Duodenal mucosa (tissue), 2 donors: ENCODE measurements around the gene PRRC2B.

ENCODE experiments used
- H3K27ac ChIP-seq: one replicate; pipeline ENCODE4 v1.7.0; 2013; ENCODE audit warnings: low read depth, low read length
- H3K27me3 ChIP-seq, 2 donors: one replicate each; pipeline ENCODE4 v1.7.0; 2013; ENCODE audit warnings: low read length in 2 of 2, control low read depth in 1 of 2; ENCODE audit not compliant: insufficient read depth in 2 of 2, control insufficient read depth in 1 of 2
- H3K36me3 ChIP-seq, 2 donors: one replicate each; pipeline ENCODE4 v1.7.0; 2013; ENCODE audit warnings: low read length in 2 of 2, control low read depth in 1 of 2; ENCODE audit not compliant: insufficient read depth in 2 of 2, control insufficient read depth in 1 of 2
- H3K4me1 ChIP-seq, 2 donors: one replicate each; pipeline ENCODE4 v1.7.0; 2013; ENCODE audit warnings: low read length in 2 of 2, control low read depth in 1 of 2; ENCODE audit not compliant: insufficient read depth in 2 of 2, control insufficient read depth in 1 of 2
- H3K4me3 ChIP-seq, 2 donors: one replicate each; pipeline ENCODE4 v1.7.0; 2013; ENCODE audit warnings: low read length in 2 of 2, low read depth in 1 of 2
- H3K9ac ChIP-seq, 2 donors: one replicate each; pipeline ENCODE4 v1.7.0; 2013; ENCODE audit warnings: low read length in 2 of 2, low read depth in 1 of 2
- H3K9me3 ChIP-seq, 2 donors: one replicate each; pipeline ENCODE4 v1.7.0; 2013; ENCODE audit warnings: low read length in 2 of 2, control low read depth in 1 of 2; ENCODE audit not compliant: control insufficient read depth in 1 of 2

The PRRC2B gene

GRCh38 chr9:131474711-131475110 is 80.8 kb downstream of the PRRC2B start:
- no peak overlapping the region for H3K9ac ChIP-seq
- no peak overlapping the region for H3K4me3 ChIP-seq
- H3K36me3 ChIP-seq, result peaks cover 51 to 92% of the 10 kb centered on the region in 2 donors
- no peaks in the 10 kb centered on the region for H3K27me3 ChIP-seq
- no peak overlapping the region for H3K27ac ChIP-seq
- no peaks in the 10 kb centered on the region for H3K4me1 ChIP-seq
- H3K9me3 ChIP-seq, result no peaks in the 10 kb centered on the region

- Histone ChIP-seq H3K36me3 (peaks cover 55 to 92% of the 10 kb centered on the region in 2 donors), H3K4me3 (no peak overlapping the region), H3K4me1 (no peaks in the 10 kb centered on the region), H3K9ac (no peak overlapping the region), H3K9me3 (no peaks in the 10 kb centered on the region), H3K27ac (no peak overlapping the region), H3K27me3 (no peaks in the 10 kb centered on the region)
These were observed 81.4 kb downstream of the PRRC2B start for GRCh38 chr9:131475111-131475955.

DNA sequence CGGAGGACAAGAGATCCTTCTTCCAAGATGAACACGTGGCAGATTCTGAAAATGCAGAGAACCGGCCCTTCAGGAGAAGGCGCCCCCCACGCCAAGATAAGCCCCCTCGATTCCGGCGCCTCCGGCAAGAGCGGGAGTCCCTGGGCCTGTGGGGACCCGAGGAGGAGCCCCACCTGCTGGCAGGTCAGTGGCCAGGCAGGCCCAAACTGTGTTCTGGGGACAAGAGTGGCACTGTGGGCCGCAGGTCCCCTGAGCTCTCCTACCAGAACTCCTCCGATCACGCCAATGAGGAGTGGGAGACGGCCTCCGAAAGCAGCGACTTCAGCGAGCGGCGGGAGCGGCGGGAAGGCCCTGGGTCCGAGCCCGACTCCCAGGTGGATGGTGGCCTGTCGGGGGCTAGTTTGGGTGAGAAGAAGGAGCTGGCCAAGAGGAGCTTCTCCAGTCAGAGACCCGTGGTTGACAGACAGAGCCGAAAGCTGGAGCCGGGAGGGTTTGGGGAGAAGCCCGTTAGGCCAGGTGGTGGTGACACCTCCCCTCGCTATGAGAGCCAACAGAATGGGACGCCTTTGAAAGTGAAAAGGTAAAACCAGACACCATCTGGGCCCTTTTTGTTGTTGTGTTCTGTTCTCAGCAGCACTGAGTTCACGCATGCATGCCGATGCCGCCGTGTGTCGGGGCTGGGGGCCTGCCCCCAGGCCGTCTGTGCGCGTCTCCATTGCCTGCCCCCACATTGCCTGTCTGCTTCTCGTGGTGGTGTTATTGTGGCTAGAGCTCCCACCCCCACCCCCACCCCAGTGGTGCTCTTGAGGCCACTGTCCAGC is 82.3 kb downstream of the PRRC2B start:
- no peaks in the 10 kb centered on the region for H3K27me3 ChIP-seq
- H3K27ac ChIP-seq, result no peak overlapping the region
- H3K9me3 ChIP-seq, result no peaks in the 10 kb centered on the region
- peaks cover 50 to 89% of the 10 kb centered on the region in 2 donors for H3K36me3 ChIP-seq
- no peaks in the 10 kb centered on the region for H3K4me1 ChIP-seq
- H3K9ac ChIP-seq, result no peak overlapping the region
- no peak overlapping the region for H3K4me3 ChIP-seq

DNA sequence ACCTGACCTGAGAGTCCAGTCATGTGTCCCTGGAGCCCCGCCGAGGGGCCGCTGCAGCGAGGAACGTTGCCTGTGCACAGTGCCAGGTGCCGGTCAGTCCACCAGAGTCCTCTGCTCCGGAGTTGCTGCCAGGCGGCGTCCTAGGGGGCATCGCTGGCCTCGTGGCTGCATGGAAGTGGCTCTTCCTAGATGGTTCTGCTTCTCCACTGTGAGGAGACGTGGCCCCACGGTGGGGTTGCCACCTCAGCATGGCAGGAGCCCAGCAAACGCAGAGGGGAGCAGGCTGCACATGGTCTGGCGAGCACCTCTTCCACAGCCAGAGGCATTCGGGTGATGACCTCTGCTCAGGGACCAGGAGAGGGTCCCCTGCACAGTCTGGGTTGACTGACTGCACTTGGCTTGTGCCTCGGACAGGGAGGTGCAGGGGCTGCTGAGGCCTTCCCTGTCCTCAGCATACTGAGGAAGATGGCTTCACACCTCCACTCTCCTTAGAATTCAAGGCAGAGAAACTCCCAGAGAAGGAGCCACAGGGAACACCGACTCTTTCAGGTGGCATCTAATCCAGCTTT is 83.0 kb downstream of the PRRC2B start:
- Histone ChIP-seq H3K27me3 (no peaks in the 10 kb centered on the region), H3K4me1 (no peaks in the 10 kb centered on the region), H3K9ac (no peak overlapping the region), H3K4me3 (no peak overlapping the region), H3K36me3 (peaks cover 49 to 89% of the 10 kb centered on the region in 2 donors), H3K9me3 (no peaks in the 10 kb centered on the region), H3K27ac (no peak overlapping the region)

DNA sequence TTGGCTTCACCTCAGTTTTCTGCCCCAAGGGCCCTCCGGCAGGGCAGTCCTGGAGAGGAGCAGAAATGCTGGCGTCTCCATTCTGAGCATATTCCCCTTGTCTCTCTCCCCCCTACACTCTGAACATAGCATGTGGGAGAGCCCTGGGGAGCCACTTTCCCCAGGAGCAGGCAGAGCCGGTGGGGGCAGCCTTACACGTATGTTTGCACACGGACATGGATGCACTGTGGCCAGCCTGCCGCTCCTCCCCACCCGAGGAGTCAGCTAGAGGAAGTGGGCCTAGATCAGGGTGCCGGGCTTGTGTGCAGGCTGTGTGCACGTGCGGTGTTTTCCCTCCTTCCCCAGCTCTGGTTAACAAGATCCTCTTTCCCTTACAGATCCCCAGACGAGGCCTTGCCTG is 83.5 kb downstream of the PRRC2B start:
- no peaks in the 10 kb centered on the region for H3K4me1 ChIP-seq
- H3K9me3 ChIP-seq, result no peaks in the 10 kb centered on the region
- no peaks in the 10 kb centered on the region for H3K27me3 ChIP-seq
- H3K27ac ChIP-seq, result no peak overlapping the region
- H3K36me3 ChIP-seq, result peaks cover 53 to 94% of the 10 kb centered on the region in 2 donors
- no peak overlapping the region for H3K4me3 ChIP-seq
- no peak overlapping the region for H3K9ac ChIP-seq

- H3K27ac ChIP-seq, result no peak overlapping the region
These were observed 84.0 kb downstream of the PRRC2B start for GRCh38 chr9:131477816-131478419.

DNA sequence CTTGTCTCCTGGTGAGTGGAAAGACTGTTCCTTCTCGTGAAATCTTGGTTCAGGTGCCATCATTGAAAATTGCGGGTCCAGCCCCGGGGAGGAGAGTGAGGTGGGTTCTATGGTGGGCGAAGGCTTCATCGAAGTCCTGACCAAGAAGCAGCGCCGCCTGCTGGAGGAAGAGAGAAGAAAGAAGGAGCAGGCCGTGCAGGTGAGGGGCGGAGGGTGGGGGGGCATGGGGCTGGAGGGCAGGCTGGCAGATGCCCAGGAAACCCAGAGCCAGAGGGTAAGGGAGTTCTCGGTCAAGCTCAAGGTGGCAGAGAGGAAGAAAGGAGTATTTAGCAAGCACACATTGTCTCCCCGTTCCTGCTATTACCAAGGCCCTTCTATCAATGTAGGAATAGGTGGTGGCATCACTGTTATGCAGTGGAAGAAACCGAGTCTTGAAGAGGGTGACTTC is 84.6 kb downstream of the PRRC2B start:
- Histone ChIP-seq H3K4me1 (no peaks in the 10 kb centered on the region), H3K9me3 (no peaks in the 10 kb centered on the region), H3K27ac (no peak overlapping the region), H3K36me3 (peaks cover 59 to 94% of the 10 kb centered on the region in 2 donors), H3K27me3 (no peaks in the 10 kb centered on the region), H3K4me3 (no peak overlapping the region), H3K9ac (no peak overlapping the region)

More at GRCh38 chr9:131477816-131478419, 84.0 kb downstream of the PRRC2B start:
- Histone ChIP-seq H3K4me1 (no peaks in the 10 kb centered on the region), H3K9me3 (no peaks in the 10 kb centered on the region), H3K9ac (no peak overlapping the region), H3K27me3 (no peaks in the 10 kb centered on the region), H3K36me3 (peaks cover 56 to 94% of the 10 kb centered on the region in 2 donors), H3K4me3 (no peak overlapping the region)

DNA sequence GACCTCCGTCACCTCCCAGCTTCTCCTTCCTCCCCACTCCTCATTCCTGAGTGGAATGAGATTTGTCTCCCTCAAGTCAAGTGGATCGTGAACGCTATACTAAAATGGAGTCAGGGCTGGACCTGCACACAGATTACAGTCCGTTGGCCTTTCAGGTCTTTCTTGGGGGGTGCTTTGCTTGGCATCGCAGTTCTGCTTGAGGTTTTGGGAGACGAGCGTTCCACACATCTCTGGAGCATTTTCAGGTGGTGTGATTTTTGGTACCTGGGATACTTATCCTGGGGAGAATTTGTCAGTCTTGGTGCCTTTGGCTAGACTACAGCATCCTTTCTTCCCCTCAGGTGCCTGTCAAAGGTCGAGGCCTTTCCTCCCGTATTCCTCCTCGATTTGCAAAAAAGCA is 85.0 kb downstream of the PRRC2B start:
- Histone ChIP-seq H3K27me3 (no peaks in the 10 kb centered on the region), H3K9ac (no peak overlapping the region), H3K9me3 (no peaks in the 10 kb centered on the region), H3K4me3 (no peak overlapping the region), H3K27ac (no peak overlapping the region), H3K36me3 (peaks cover 59 to 94% of the 10 kb centered on the region in 2 donors), H3K4me1 (no peaks in the 10 kb centered on the region)

DNA sequence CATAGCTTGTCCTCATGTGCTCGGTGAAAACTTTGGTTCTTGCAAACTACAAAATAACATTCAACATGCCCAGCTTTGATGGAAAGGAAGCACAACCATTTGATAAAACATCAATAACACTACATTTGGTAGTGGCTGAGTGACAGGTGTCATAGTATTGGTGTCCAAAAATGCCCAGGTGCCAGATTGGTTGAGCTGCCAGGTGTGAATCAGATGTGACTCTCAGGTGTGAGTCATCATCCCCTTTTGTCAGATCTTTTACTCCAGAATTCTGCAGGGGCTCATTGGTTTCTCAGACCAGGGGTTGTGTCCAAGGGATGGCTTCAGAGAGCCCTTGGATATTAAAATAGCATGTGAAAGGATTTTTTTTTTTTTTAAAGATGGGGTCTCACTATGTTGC is 86.4 kb downstream of the PRRC2B start:
- Histone ChIP-seq H3K9ac (no peak overlapping the region), H3K27me3 (no peaks in the 10 kb centered on the region), H3K9me3 (no peaks in the 10 kb centered on the region), H3K36me3 (peaks cover 62 to 96% of the 10 kb centered on the region in 2 donors), H3K4me1 (no peaks in the 10 kb centered on the region), H3K4me3 (no peak overlapping the region), H3K27ac (no peak overlapping the region)
